H9 (cell line): ENCODE measurements around the gene PFN1. TPM values are rescaled to one million over a fixed set of nuclear protein-coding genes. Genes with fewer than 3 reads are reported as not detected.

Source experiments
- DNase-seq: peaks from one replicate; pipeline ENCODE4 v3.0.0-alpha.2; 2017
- H2AFZ ChIP-seq: one replicate; pipeline ENCODE4 v1.6.1; 2013; ENCODE audit warnings: mild to moderate bottlenecking, low read length, control low read depth, moderate library complexity
- H2AK5ac ChIP-seq: 2 replicates; pipeline ENCODE4 v1.6.1; 2013; ENCODE audit warnings: low read length, control low read depth, mixed read lengths; ENCODE audit not compliant: insufficient read length
- H2BK120ac ChIP-seq: one replicate; pipeline ENCODE4 v1.6.1; 2013; ENCODE audit warnings: low read depth, mild to moderate bottlenecking, low read length, control low read depth, inconsistent platforms; ENCODE audit not compliant: poor library complexity, severe bottlenecking
- H2BK12ac ChIP-seq: 2 replicates; pipeline ENCODE4 v1.6.1; 2013; ENCODE audit warnings: low read length, control low read depth, mixed read lengths, low read depth; ENCODE audit not compliant: insufficient read length
- H2BK15ac ChIP-seq: 2 replicates; pipeline ENCODE4 v1.6.1; 2013; ENCODE audit warnings: low read depth, low read length, control low read depth
- H2BK20ac ChIP-seq: one replicate; pipeline ENCODE4 v1.6.1; 2013; ENCODE audit warnings: low read depth, mild to moderate bottlenecking, low read length, control low read depth, inconsistent platforms; ENCODE audit not compliant: poor library complexity, severe bottlenecking
- H2BK5ac ChIP-seq: 2 replicates; pipeline ENCODE4 v1.6.1; 2013; ENCODE audit warnings: low read length, control low read depth, mixed read lengths; ENCODE audit not compliant: insufficient read length
- H3K14ac ChIP-seq: 2 replicates; pipeline ENCODE4 v1.6.1; 2013; ENCODE audit warnings: low read length, control low read depth; ENCODE audit not compliant: insufficient read depth
- H3K18ac ChIP-seq: 2 replicates; pipeline ENCODE4 v1.6.1; 2013; ENCODE audit warnings: low read depth, mild to moderate bottlenecking, mixed read lengths, low read length, control low read depth; ENCODE audit not compliant: insufficient read length
- H3K23ac ChIP-seq: 2 replicates; pipeline ENCODE4 v1.6.1; 2013; ENCODE audit warnings: low read length, control low read depth, mixed read lengths, low read depth; ENCODE audit not compliant: insufficient read length
- H3K23me2 ChIP-seq: 2 replicates; pipeline ENCODE4 v1.6.1; 2013; ENCODE audit warnings: low read depth, mild to moderate bottlenecking, mixed read lengths, low read length, control low read depth; ENCODE audit not compliant: insufficient read length, poor library complexity, severe bottlenecking
- H3K27ac ChIP-seq: 2 replicates; pipeline ENCODE4 v1.5.1; 2013; ENCODE audit warnings: low read length, control low read depth, mixed read lengths, low read depth; ENCODE audit not compliant: insufficient read length
- H3K27me3 ChIP-seq: 2 replicates; pipeline ENCODE4 v1.6.1; 2013; ENCODE audit warnings: low read length, control low read depth, inconsistent platforms; ENCODE audit not compliant: insufficient read depth
- H3K4ac ChIP-seq: 2 replicates; pipeline ENCODE4 v1.6.1; 2013; ENCODE audit warnings: low read depth, mild to moderate bottlenecking, control low read depth, inconsistent platforms, low read length, moderate library complexity
- H3K4me1 ChIP-seq: 2 replicates; pipeline ENCODE4 v1.6.1; 2013; ENCODE audit warnings: low read length, control low read depth, inconsistent platforms; ENCODE audit not compliant: insufficient read depth
- H3K4me2 ChIP-seq: 2 replicates; pipeline ENCODE4 v1.6.1; 2013; ENCODE audit warnings: low read length, control low read depth, mixed read lengths; ENCODE audit not compliant: insufficient read length, insufficient read depth
- H3K56ac ChIP-seq: 2 replicates; pipeline ENCODE4 v1.6.1; 2013; ENCODE audit warnings: low read depth, mild to moderate bottlenecking, mixed read lengths, low read length, control low read depth; ENCODE audit not compliant: insufficient read length
- H3K79me1 ChIP-seq: 2 replicates; pipeline ENCODE4 v1.6.1; 2013; ENCODE audit warnings: low read depth, mild to moderate bottlenecking, moderate library complexity, low read length, control low read depth, inconsistent platforms; ENCODE audit not compliant: insufficient read depth, poor library complexity, severe bottlenecking
- H3K79me2 ChIP-seq: 2 replicates; pipeline ENCODE4 v1.6.1; 2013; ENCODE audit warnings: low read length, control low read depth, inconsistent platforms; ENCODE audit not compliant: insufficient read depth
- H3K9ac ChIP-seq: 2 replicates; pipeline ENCODE4 v1.6.1; 2013; ENCODE audit warnings: low read length, control low read depth, mixed read lengths; ENCODE audit not compliant: insufficient read length; ENCODE audit errors: extremely low read depth
- H3K9me3 ChIP-seq: one replicate; pipeline ENCODE4 v1.6.1; 2013; ENCODE audit warnings: low read depth, low read length, inconsistent platforms; ENCODE audit not compliant: control insufficient read depth
- H3T11ph ChIP-seq: one replicate; pipeline ENCODE4 v1.6.1; 2013; ENCODE audit warnings: mild to moderate bottlenecking, low read length, control low read depth, inconsistent platforms
- H4K20me1 ChIP-seq: one replicate; pipeline ENCODE4 v1.6.1; 2013; ENCODE audit not compliant: control insufficient read depth, insufficient read length, insufficient read depth
- H4K5ac ChIP-seq: 2 replicates; pipeline ENCODE4 v1.6.1; 2013; ENCODE audit warnings: low read depth, mild to moderate bottlenecking, mixed read lengths, low read length, control low read depth; ENCODE audit not compliant: insufficient read length
- H4K8ac ChIP-seq: replicated peaks from 2 replicates; pipeline ENCODE4 v1.6.1; 2013; ENCODE audit warnings: low read length, control low read depth, mixed read lengths, low read depth; ENCODE audit not compliant: insufficient read length
- H4K91ac ChIP-seq: 2 replicates; pipeline ENCODE4 v1.6.1; 2013; ENCODE audit warnings: low read depth, mild to moderate bottlenecking, moderate library complexity, mixed read lengths, low read length, control low read depth; ENCODE audit not compliant: insufficient read length
- H3K27ac Mint-ChIP-seq, 3 experiments: 2 replicates in 2 of 3; 3 replicates in 1 of 3; pipeline ENCODE4 v1.8.0; 2020 to 2021; ENCODE audit warnings: mixed read lengths in 3 of 3, mild to moderate bottlenecking in 1 of 3, moderate library complexity in 1 of 3
- H3K27me3 Mint-ChIP-seq: 2 replicates; pipeline ENCODE4 v1.8.0; 2021; ENCODE audit warnings: low read depth, mild to moderate bottlenecking, moderate library complexity, mixed read lengths
- H3K36me3 Mint-ChIP-seq, 3 experiments: 2 replicates in 2 of 3; 3 replicates in 1 of 3; pipeline ENCODE4 v1.8.0; 2020 to 2021; ENCODE audit warnings: low read depth in 3 of 3, mixed read lengths in 3 of 3; ENCODE audit not compliant: insufficient read depth in 1 of 3
- H3K4me1 Mint-ChIP-seq, 2 experiments: 2 replicates each; pipeline ENCODE4 v1.8.0; 2020; ENCODE audit warnings: mixed read lengths in 2 of 2
- H3K4me3 Mint-ChIP-seq, 2 experiments: 2 replicates in 1 of 2; 3 replicates in 1 of 2; pipeline ENCODE4 v1.8.0; 2020 to 2021; ENCODE audit warnings: mild to moderate bottlenecking in 2 of 2, mixed read lengths in 2 of 2, moderate library complexity in 1 of 2
- H3K9me3 Mint-ChIP-seq, 2 experiments: 2 replicates in 1 of 2; 3 replicates in 1 of 2; pipeline ENCODE4 v1.8.0; 2020; ENCODE audit warnings: mild to moderate bottlenecking in 2 of 2, mixed read lengths in 2 of 2, moderate library complexity in 1 of 2
- WGBS: extraction: QIAGEN DNeasy Blood & Tissue Kit; methylation state at CpG from one replicate; pipeline ENCODE4 v1.1.7; 2013; ENCODE audit warnings: missing lambda C conversion rate, low lambda C conversion rate, mixed read lengths; ENCODE audit not compliant: insufficient read length; ENCODE audit errors: extremely low coverage; 5-methylcytosine and 5-hydroxymethylcytosine counted together
- total RNA-seq: library from RNA; stranded (reverse); gene quantifications from 2 replicates; pipeline ENCODE4 v1.2.1, GENCODE V29; 2021
- TF ChIP-seq, protein P1 (sequence below): fragments of 200-600 bp; sonication (generic); conservative IDR thresholded peaks from 3 replicates; pipeline ENCODE4 v1.8.0; 2021; ENCODE audit warnings: antibody characterized with exemption, mild to moderate bottlenecking

Gene PFN1
- total RNA-seq, 1 experiment from 2014 or later, result 1,149 TPM

DNA sequence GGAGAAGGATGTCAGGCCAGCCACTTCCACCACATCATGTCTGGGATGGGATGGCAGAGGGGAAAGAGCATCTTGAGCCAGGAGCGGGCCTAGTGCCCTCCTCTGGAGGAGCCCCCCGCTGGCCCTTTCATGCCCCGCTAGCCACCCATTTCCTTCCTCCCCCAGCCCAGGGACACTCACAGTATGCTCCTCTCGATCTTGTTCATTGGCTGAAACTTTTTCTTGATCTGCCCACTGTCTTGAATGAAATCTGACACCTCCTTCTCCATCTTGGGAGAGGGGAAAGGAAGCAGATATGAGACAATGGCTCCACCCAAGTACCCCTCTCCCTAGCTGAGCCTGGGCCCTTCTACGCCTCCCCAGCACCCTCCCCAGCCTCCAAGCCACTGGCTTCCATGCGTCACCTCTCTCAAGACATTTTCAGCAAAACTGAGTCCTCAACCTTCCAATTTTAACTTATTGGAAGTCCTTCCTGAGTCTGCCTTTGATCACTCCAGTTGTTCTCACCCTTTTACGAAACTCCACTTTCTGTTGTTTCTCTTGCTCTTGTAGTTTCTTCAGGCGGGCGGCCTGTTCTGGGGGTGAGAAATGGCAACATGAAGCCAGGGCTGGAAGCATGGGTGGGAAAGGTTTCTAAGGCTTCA lies 12.1 kb upstream of the PFN1 start:
- Histone ChIP-seq H4K8ac (no peak overlapping the region), H3K9ac (no peak overlapping the region), H3K18ac (no peak overlapping the region), H4K91ac (no peak overlapping the region), H3K4me1 (peaks cover 3% of the 10 kb centered on the region; the same call in 1 of the 2 replicates), H2BK20ac (no peak overlapping the region), H3K79me1 (peaks cover 2% of the 10 kb centered on the region), H4K20me1 (no peaks in the 10 kb centered on the region), H3K4ac (no peak overlapping the region), H4K5ac (no peak overlapping the region), H2BK15ac (no peak overlapping the region), H3K23me2 (no peaks in the 10 kb centered on the region), H3K27me3 (no peaks in the 10 kb centered on the region), H3K56ac (no peak overlapping the region), H3T11ph (no peak overlapping the region), H3K9me3 (no peaks in the 10 kb centered on the region), H2AK5ac (no peak overlapping the region), H3K23ac (no peak overlapping the region), H2BK120ac (no peak overlapping the region), H3K79me2 (no peaks in the 10 kb centered on the region; the same call in 1 of the 2 replicates), H2BK5ac (no peak overlapping the region), H3K27ac (no peak overlapping the region), H3K14ac (no peak overlapping the region), H3K4me2 (no peak overlapping the region), H2BK12ac (no peak overlapping the region), H2AFZ (no peak overlapping the region)
- TF ChIP-seq, protein P1, sequence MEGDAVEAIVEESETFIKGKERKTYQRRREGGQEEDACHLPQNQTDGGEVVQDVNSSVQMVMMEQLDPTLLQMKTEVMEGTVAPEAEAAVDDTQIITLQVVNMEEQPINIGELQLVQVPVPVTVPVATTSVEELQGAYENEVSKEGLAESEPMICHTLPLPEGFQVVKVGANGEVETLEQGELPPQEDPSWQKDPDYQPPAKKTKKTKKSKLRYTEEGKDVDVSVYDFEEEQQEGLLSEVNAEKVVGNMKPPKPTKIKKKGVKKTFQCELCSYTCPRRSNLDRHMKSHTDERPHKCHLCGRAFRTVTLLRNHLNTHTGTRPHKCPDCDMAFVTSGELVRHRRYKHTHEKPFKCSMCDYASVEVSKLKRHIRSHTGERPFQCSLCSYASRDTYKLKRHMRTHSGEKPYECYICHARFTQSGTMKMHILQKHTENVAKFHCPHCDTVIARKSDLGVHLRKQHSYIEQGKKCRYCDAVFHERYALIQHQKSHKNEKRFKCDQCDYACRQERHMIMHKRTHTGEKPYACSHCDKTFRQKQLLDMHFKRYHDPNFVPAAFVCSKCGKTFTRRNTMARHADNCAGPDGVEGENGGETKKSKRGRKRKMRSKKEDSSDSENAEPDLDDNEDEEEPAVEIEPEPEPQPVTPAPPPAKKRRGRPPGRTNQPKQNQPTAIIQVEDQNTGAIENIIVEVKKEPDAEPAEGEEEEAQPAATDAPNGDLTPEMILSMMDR, result no peak
- Mint-ChIP-seq H3K4me1 (peaks cover 17 to 18% of the 10 kb centered on the region in 2 experiments), H3K36me3 (peaks cover 16 to 39% (median 32%) of the 10 kb centered on the region in 3 experiments), H3K27me3 (no peaks in the 10 kb centered on the region; the same call in 1 of the 2 replicates), H3K9me3 (peaks cover 5 to 12% of the 10 kb centered on the region in 2 experiments; a peak in 4 of 5 replicates), H3K4me3 (0 out of 5 replicates have a peak overlapping the region, but pooled peaks of 1 of the 2 experiments have one; percentile 5), H3K27ac (peak overlapping the region in 1 of 3 experiments; percentile 18; a peak in 3 of 7 replicates)
- WGBS, result no CpG with 5 or more reads among the region's 9 CpGs
- DNase-seq, result no peak
